MG63 (cell line): Measurements from ENCODE around the gene SPATA32. TPM values are rescaled to one million over a fixed set of nuclear protein-coding genes. Genes with fewer than 3 reads are reported as not detected.

Experiments used
- DNase-seq: peaks from one replicate; pipeline ENCODE4 v3.0.0-alpha.2; 2020
- H3K27me3 ChIP-seq: fragments of 250-450 bp; sonication (Bioruptor Pico); 2 replicates; pipeline ENCODE4 v1.5.1; 2020; ENCODE audit warnings: mild to moderate bottlenecking, moderate library complexity
- H3K36me3 ChIP-seq: fragments of 250-450 bp; sonication (Bioruptor Pico); 2 replicates; pipeline ENCODE4 v1.5.1; 2020; ENCODE audit warnings: mild to moderate bottlenecking, moderate library complexity
- H3K4me3 ChIP-seq: fragments of 250-450 bp; sonication (Bioruptor Pico); 2 replicates; pipeline ENCODE4 v1.5.1; 2020; ENCODE audit warnings: mild to moderate bottlenecking, moderate library complexity
- H3K9me3 ChIP-seq: fragments of 250-450 bp; sonication (Bioruptor Pico); 2 replicates; pipeline ENCODE4 v1.5.1; 2020; ENCODE audit warnings: mild to moderate bottlenecking, moderate library complexity
- total RNA-seq: library from RNA; depleted of rRNA; stranded (reverse); fragments of >200 nt; shearing (Covaris generic); gene quantifications from 2 replicates; pipeline ENCODE4 v1.2.3, GENCODE V29; 2014; ENCODE audit warnings: low replicate concordance

Gene SPATA32
- total RNA-seq, 1 experiment from 2014 or later = not detected

- no peaks in the 10 kb centered on the region for H3K27me3 ChIP-seq
- no peaks in the 10 kb centered on the region for H3K9me3 ChIP-seq
- DNase-seq = no peak
- no peaks in the 10 kb centered on the region for H3K36me3 ChIP-seq
- H3K4me3 ChIP-seq = no peak overlapping the region
These were observed 32.0 kb downstream of the SPATA32 start for GRCh38 chr17:45229681-45230409.

GRCh38 chr17:45228763-45229539 lies 32.9 kb downstream of the SPATA32 start:
- Histone ChIP-seq H3K27me3 (no peaks in the 10 kb centered on the region), H3K36me3 (no peaks in the 10 kb centered on the region), H3K9me3 (no peaks in the 10 kb centered on the region), H3K4me3 (no peak overlapping the region)
- peak; percentile 91 for DNase-seq

GRCh38 chr17:45227926-45228762 lies 33.8 kb downstream of the SPATA32 start:
- H3K27me3 ChIP-seq = no peaks in the 10 kb centered on the region
- H3K36me3 ChIP-seq = no peaks in the 10 kb centered on the region
- no peak for DNase-seq
- H3K9me3 ChIP-seq = no peaks in the 10 kb centered on the region
- H3K4me3 ChIP-seq = no peak overlapping the region

- no peak for DNase-seq
- H3K36me3 ChIP-seq = no peaks in the 10 kb centered on the region
- H3K27me3 ChIP-seq = no peaks in the 10 kb centered on the region
- H3K4me3 ChIP-seq = no peak overlapping the region
- H3K9me3 ChIP-seq = no peaks in the 10 kb centered on the region
These were observed 34.6 kb downstream of the SPATA32 start for GRCh38 chr17:45227101-45227925.

GRCh38 chr17:45226576-45226975 lies 35.3 kb downstream of the SPATA32 start:
- Histone ChIP-seq H3K9me3 (no peaks in the 10 kb centered on the region), H3K36me3 (no peaks in the 10 kb centered on the region), H3K27me3 (no peaks in the 10 kb centered on the region), H3K4me3 (no peak overlapping the region)
- DNase-seq = no peak

DNA sequence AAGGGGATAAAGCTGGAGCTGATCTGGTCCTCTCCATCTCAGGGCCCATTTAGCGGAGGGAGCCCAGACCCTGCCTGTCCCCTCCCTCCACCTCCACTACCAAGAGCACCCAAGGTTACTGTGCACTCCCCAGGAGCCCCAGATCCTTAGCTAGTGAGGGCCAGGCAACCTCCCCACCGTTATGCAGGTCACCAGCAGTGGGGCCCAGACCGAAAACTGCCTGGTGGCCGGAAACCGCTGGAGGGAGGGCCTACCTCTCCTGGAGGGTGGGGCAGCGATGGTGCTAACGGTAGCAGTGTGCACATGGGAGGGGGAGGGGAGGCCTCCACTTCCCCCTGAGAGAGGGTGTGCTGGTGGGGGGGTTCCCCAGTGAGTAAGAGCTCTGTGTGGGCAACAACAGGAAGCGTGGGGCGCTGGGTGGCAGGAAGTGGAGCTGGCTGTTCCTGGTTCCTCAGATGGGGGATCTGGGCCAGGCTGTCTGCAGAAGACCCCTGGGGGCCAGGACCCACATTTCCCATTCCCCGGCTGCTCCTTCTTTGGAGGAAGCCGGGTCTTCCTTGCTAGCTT lies 35.8 kb downstream of the SPATA32 start:
- no peak overlapping the region for H3K4me3 ChIP-seq
- no peak for DNase-seq
- H3K27me3 ChIP-seq = no peaks in the 10 kb centered on the region
- no peaks in the 10 kb centered on the region for H3K9me3 ChIP-seq
- no peaks in the 10 kb centered on the region for H3K36me3 ChIP-seq

- Histone ChIP-seq H3K27me3 (no peaks in the 10 kb centered on the region), H3K9me3 (no peaks in the 10 kb centered on the region), H3K36me3 (no peaks in the 10 kb centered on the region), H3K4me3 (no peak overlapping the region)
- peak; percentile 75 for DNase-seq
These were observed 36.7 kb downstream of the SPATA32 start for GRCh38 chr17:45225051-45225700.

GRCh38 chr17:45224671-45225050 lies 37.2 kb downstream of the SPATA32 start:
- Histone ChIP-seq H3K36me3 (no peaks in the 10 kb centered on the region), H3K4me3 (no peak overlapping the region), H3K27me3 (no peaks in the 10 kb centered on the region), H3K9me3 (no peaks in the 10 kb centered on the region)
- DNase-seq = no peak

- no peak for DNase-seq
- no peaks in the 10 kb centered on the region for H3K27me3 ChIP-seq
- no peaks in the 10 kb centered on the region for H3K36me3 ChIP-seq
- no peaks in the 10 kb centered on the region for H3K9me3 ChIP-seq
- H3K4me3 ChIP-seq = no peak overlapping the region
These were observed 38.1 kb downstream of the SPATA32 start for GRCh38 chr17:45223539-45224528.

- H3K4me3 ChIP-seq = no peak overlapping the region
- no peaks in the 10 kb centered on the region for H3K27me3 ChIP-seq
- no peaks in the 10 kb centered on the region for H3K9me3 ChIP-seq
- H3K36me3 ChIP-seq = no peaks in the 10 kb centered on the region
- no peak for DNase-seq
These were observed 38.8 kb downstream of the SPATA32 start for GRCh38 chr17:45222996-45223538.

DNA sequence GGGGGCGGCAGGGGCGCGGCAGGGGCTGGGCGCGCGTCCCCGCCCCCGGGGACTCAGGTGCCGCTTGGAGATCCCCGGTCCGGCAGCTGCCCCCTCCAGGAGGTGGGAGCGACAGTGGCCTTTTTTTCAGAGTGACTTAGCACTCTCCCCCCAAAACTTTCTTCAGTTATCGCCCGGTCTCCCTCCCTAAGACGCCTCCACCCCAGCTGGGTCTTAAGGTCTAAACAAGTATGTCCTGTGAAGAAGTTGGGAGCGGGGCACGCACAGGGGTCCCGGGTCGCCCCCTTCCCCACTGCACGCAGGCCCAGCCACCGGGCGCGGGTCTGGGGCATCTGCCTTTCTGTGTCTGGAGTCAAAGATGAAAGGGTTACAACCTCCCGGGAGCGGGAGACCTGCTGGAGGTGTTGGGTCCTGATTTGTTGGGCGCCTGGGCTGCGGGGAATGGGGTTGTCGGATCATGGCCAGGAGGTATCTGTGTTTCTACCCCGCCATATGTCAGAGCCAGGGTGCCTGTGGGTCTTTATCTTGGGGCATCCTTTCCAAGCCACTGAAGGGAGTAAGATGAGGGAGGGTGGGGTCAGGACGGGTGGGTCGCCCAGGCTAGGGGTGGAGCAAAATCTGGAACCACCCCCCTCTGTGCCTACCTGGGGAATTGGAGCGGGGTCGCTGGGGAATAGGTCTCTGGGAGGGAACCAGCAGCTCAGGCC lies 39.5 kb downstream of the SPATA32 start:
- peak overlapping the region; percentile 26 for H3K4me3 ChIP-seq
- no peaks in the 10 kb centered on the region for H3K36me3 ChIP-seq
- DNase-seq = no peak
- H3K9me3 ChIP-seq = no peaks in the 10 kb centered on the region
- no peaks in the 10 kb centered on the region for H3K27me3 ChIP-seq

GRCh38 chr17:45222014-45222288 lies 39.9 kb downstream of the SPATA32 start:
- DNase-seq = no peak
- Histone ChIP-seq H3K4me3 (no peak overlapping the region; the same call in 1 of the 2 replicates), H3K27me3 (no peaks in the 10 kb centered on the region), H3K9me3 (no peaks in the 10 kb centered on the region), H3K36me3 (no peaks in the 10 kb centered on the region)

DNA sequence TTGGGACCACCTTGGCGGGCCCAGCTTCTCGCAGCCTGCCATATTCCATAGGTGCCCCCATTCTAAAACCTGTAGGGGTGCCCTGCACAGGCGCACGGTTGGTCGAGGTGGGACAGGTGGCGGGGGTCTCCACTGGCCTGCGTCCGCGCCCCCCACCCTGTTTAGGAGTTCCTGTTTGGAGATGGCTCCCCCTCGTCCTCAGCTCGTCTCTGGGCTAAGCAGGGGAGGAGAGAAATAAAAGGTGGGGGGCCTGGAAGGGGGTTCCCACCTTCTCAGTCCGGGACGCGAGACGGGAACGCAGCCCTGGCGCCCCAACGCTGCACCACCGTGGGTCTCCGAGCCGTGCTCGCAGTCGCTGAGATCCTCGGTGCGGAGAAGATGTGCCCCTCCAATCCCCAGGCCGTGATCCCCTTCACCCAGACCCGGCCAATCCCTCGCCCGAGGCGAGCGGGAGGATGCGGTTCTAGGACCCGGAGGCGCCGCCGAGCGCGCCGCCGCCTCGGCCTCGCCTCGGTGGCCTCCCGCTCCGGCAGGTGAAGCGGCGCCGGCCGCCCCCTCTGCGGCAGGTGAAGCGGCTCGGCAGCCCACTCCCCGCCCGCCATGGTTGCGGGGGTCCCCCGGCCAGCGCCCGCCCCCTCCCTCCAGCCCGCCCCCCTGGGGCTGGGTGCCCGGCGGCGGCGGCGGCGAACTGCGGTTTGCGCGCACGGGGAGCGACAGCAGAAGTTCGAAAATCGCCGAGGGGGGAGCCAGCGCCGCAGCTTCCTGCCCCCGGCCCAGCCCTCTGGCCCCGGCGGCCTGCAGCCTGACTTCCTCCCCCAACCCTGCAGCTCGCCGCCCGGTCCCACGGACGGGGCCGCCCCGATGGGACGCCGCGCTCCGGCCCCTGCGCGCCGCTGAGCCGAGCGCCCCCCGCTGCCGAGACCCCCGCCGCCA lies 40.5 kb downstream of the SPATA32 start, which contains the start of gene FMNL1:
Gene FMNL1, plus strand, starts transcription at position 805 of the 933 bp plus-strand sequence. CDS start 240 bp downstream, outside the sequence.
- Histone ChIP-seq H3K36me3 (no peaks in the 10 kb centered on the region), H3K27me3 (no peaks in the 10 kb centered on the region), H3K9me3 (no peaks in the 10 kb centered on the region), H3K4me3 (peak within 1 kb of the TSS; percentile 43)
- peak; percentile 57 for DNase-seq
